Liver (tissue), 9 donors: Measurements from ENCODE around the gene HCRT. TPM values are rescaled to one million over a fixed set of nuclear protein-coding genes. Genes with fewer than 3 reads are reported as not detected.

Experiments used
- DNase-seq: peaks from one replicate; pipeline ENCODE4 v3.0.0-alpha.2; 2017; ENCODE audit warnings: low spot score
- H3K27ac ChIP-seq, 2 donors: one replicate each; pipeline ENCODE4 v1.7.0; 2013; ENCODE audit warnings: inconsistent platforms in 2 of 2, low read length in 2 of 2, control low read depth in 1 of 2, low read depth in 1 of 2, mild to moderate bottlenecking in 1 of 2
- H3K27me3 ChIP-seq, 4 donors: one replicate each; pipeline versions ENCODE4 v1.6.1 to v1.7.0; 2013; ENCODE audit warnings: low read length in 3 of 4, inconsistent platforms in 1 of 4, mild to moderate bottlenecking in 1 of 4, moderate library complexity in 1 of 4; ENCODE audit not compliant: control insufficient read depth in 4 of 4, insufficient read depth in 4 of 4
- H3K36me3 ChIP-seq, 4 donors: one replicate each; pipeline versions ENCODE4 v1.6.1 to v1.7.0; 2013; ENCODE audit warnings: low read length in 3 of 4, mild to moderate bottlenecking in 3 of 4, low read depth in 1 of 4, moderate library complexity in 1 of 4; ENCODE audit not compliant: control insufficient read depth in 4 of 4, insufficient read depth in 3 of 4
- H3K4me1 ChIP-seq, 4 donors: one replicate each; pipeline versions ENCODE4 v1.6.1 to v1.7.0; 2013; ENCODE audit warnings: low read length in 3 of 4, mild to moderate bottlenecking in 3 of 4, moderate library complexity in 1 of 4; ENCODE audit not compliant: control insufficient read depth in 4 of 4, insufficient read depth in 4 of 4
- H3K4me3 ChIP-seq, 3 donors: one replicate each; pipeline versions ENCODE4 v1.6.1 to v1.7.0; 2013; ENCODE audit warnings: low read length in 3 of 3, control low read depth in 1 of 3, low read depth in 1 of 3, mild to moderate bottlenecking in 1 of 3
- H3K9ac ChIP-seq, 2 donors: one replicate each; pipeline ENCODE4 v1.7.0; 2013; ENCODE audit warnings: low read length in 2 of 2, mild to moderate bottlenecking in 2 of 2, moderate library complexity in 2 of 2, control low read depth in 1 of 2, low read depth in 1 of 2
- H3K9me3 ChIP-seq, 4 donors: one replicate each; pipeline versions ENCODE4 v1.6.1 to v1.7.0; 2013; ENCODE audit warnings: low read length in 3 of 4; ENCODE audit not compliant: control insufficient read depth in 4 of 4
- ATF3 ChIP-seq: IDR thresholded peaks from 2 replicates; pipeline ENCODE4 v1.6.1; 2016; ENCODE audit warnings: antibody characterized with exemption
- CTCF ChIP-seq: fragments of 150-350 bp; IDR thresholded peaks from 2 replicates; pipeline ENCODE4 v1.5.1; 2017; ENCODE audit warnings: improper control_type of control experiment, low read depth, low read length; ENCODE audit not compliant: missing input control
- EGR1 ChIP-seq, 2 donors: IDR thresholded peaks; 2 replicates each; pipeline ENCODE4 v1.6.1; 2016 to 2018; ENCODE audit warnings: antibody characterized with exemption in 2 of 2, low read depth in 2 of 2
- FOXA1 ChIP-seq: IDR thresholded peaks from 2 replicates; pipeline ENCODE4 v1.6.1; 2016; ENCODE audit warnings: antibody characterized with exemption
- FOXA2 ChIP-seq: IDR thresholded peaks from 2 replicates; pipeline ENCODE4 v1.6.1; 2016; ENCODE audit warnings: antibody characterized with exemption
- GABPA ChIP-seq, 2 donors: IDR thresholded peaks in 1 of 2; conservative IDR thresholded peaks in 1 of 2; 2 replicates each; pipeline ENCODE4 v1.6.1; 2016; ENCODE audit warnings: antibody characterized with exemption in 2 of 2, mild to moderate bottlenecking in 1 of 2, moderate library complexity in 1 of 2
- HNF4A ChIP-seq, 2 donors: conservative IDR thresholded peaks; 2 replicates each; pipeline ENCODE4 v1.6.1; 2016; ENCODE audit warnings: antibody characterized with exemption in 2 of 2, mild to moderate bottlenecking in 2 of 2
- HNF4G ChIP-seq: IDR thresholded peaks from 2 replicates; pipeline ENCODE4 v1.6.1; 2016; ENCODE audit warnings: antibody characterized with exemption
- JUND ChIP-seq, 2 donors: IDR thresholded peaks; 2 replicates each; pipeline ENCODE4 v1.6.1; 2016; ENCODE audit warnings: antibody characterized with exemption in 2 of 2
- MAX ChIP-seq: IDR thresholded peaks from 2 replicates; pipeline ENCODE4 v1.6.1; 2016; ENCODE audit warnings: antibody characterized with exemption
- NR2F2 ChIP-seq: IDR thresholded peaks from 2 replicates; pipeline ENCODE4 v1.6.1; 2016; ENCODE audit warnings: antibody characterized with exemption
- RAD21 ChIP-seq, 2 donors: IDR thresholded peaks; 2 replicates each; pipeline ENCODE4 v1.6.1; 2016; ENCODE audit warnings: antibody characterized with exemption in 2 of 2, mild to moderate bottlenecking in 2 of 2
- REST ChIP-seq: IDR thresholded peaks from 2 replicates; pipeline ENCODE4 v1.6.1; 2016; ENCODE audit warnings: antibody characterized with exemption, mild to moderate bottlenecking
- RXRA ChIP-seq, 2 donors: IDR thresholded peaks; 2 replicates each; pipeline ENCODE4 v1.6.1; 2017 to 2018; ENCODE audit warnings: antibody characterized with exemption in 2 of 2, mild to moderate bottlenecking in 1 of 2
- SP1 ChIP-seq: IDR thresholded peaks from 2 replicates; pipeline ENCODE4 v1.6.1; 2018; ENCODE audit warnings: antibody characterized with exemption, mild to moderate bottlenecking
- TAF1 ChIP-seq: conservative IDR thresholded peaks from 2 replicates; pipeline ENCODE4 v1.6.1; 2016; ENCODE audit warnings: antibody characterized with exemption, mild to moderate bottlenecking
- YY1 ChIP-seq: IDR thresholded peaks from 2 replicates; pipeline ENCODE4 v1.6.1; 2016; ENCODE audit warnings: antibody characterized with exemption, mild to moderate bottlenecking
- ZBTB33 ChIP-seq: IDR thresholded peaks from 2 replicates; pipeline ENCODE4 v1.6.1; 2016; ENCODE audit warnings: antibody characterized with exemption
- WGBS: extraction: QIAGEN DNeasy Blood & Tissue Kit; methylation state at CpG from one replicate; pipeline ENCODE4 v1.1.7; 2013; 5-methylcytosine and 5-hydroxymethylcytosine counted together
- polyA plus RNA-seq, 2 donors: library from polyadenylated mRNA; stranded (reverse) in 1 of 2; unstranded in 1 of 2; fragments of 200-250 nt in 1 of 2; fragments of >200 nt in 1 of 2; fragmentation: Nextera tagmentation in 1 of 2; extraction: Ambion mirVana in 1 of 2; gene quantifications; one replicate each; pipeline versions ENCODE4 v1.2.1 to v1.2.3, GENCODE V29; 2013 to 2015
- total RNA-seq, 2 donors: library from RNA; depleted of rRNA; stranded (reverse); fragments of >200 nt; gene quantifications; one replicate each; pipeline ENCODE4 v1.2.3, GENCODE V29; 2014
- donor health status: healthy.
- donor health status: healthy.
- donor health status: healthy.
- donor health status: healthy.
- donor health status: healthy.

HCRT gene
- total and polyA plus RNA-seq, 4 donors: not detected

GRCh38 chr17:42224651-42225050 lies 39.4 kb upstream of the HCRT start:
- TF ChIP-seq REST (no peak), ATF3 (no peak), FOXA1 (no peak), GABPA (IDR thresholded peaks at IDR 0.05 in 1 of 2, conservative IDR thresholded peaks at IDR 0.05 in 1 of 2) (no peak), EGR1 (IDR thresholded peaks at IDR 0.05; ENCODE audit: low read depth in 2 of 2) (no peak), RXRA (IDR thresholded peaks at IDR 0.05) (no peak), RAD21 (IDR thresholded peaks at IDR 0.05) (no peak), HNF4G (no peak), SP1 (no peak), NR2F2 (no peak), TAF1 (no peak), HNF4A (conservative IDR thresholded peaks at IDR 0.05) (no peak), YY1 (no peak), FOXA2 (no peak), ZBTB33 (no peak), JUND (IDR thresholded peaks at IDR 0.05) (no peak), MAX (no peak), CTCF (no peak)

More at GRCh38 chr17:42224651-42225050, 39.4 kb upstream of the HCRT start:
- H3K9me3 ChIP-seq: no peaks in the 10 kb centered on the region
- DNase-seq: no peak
- WGBS: 98% methylated on average over 6 of the region's 6 CpGs
- peaks cover 5 to 25% (median 12%) of the 10 kb centered on the region in 4 donors for H3K36me3 ChIP-seq
- H3K27ac ChIP-seq: no peak overlapping the region
- H3K27me3 ChIP-seq: no peaks in the 10 kb centered on the region
- H3K9ac ChIP-seq: no peak overlapping the region
- H3K4me1 ChIP-seq: no peaks in the 10 kb centered on the region
- no peak overlapping the region for H3K4me3 ChIP-seq
